Measurements from ENCODE around the gene AGBL1.

AGBL1 gene

GRCh38 chr15:86797135-86797534 is 717.5 kb downstream of the AGBL1 start:
- Mint-ChIP-seq H3K9me3 (no peaks in the 10 kb centered on the region), H3K27me3 (ENCODE audit: low read depth) (no peaks in the 10 kb centered on the region), H3K36me3 (ENCODE audit: low read depth) (no peaks in the 10 kb centered on the region), H3K4me1 (no peaks in the 10 kb centered on the region), H3K4me3 (no peak overlapping the region), H3K27ac (no peak overlapping the region)
- no peak for TF ChIP-seq CTCF (IDR thresholded peaks at IDR 0.05; ENCODE audit: unreplicated experiment in 3 of 3)

DNA sequence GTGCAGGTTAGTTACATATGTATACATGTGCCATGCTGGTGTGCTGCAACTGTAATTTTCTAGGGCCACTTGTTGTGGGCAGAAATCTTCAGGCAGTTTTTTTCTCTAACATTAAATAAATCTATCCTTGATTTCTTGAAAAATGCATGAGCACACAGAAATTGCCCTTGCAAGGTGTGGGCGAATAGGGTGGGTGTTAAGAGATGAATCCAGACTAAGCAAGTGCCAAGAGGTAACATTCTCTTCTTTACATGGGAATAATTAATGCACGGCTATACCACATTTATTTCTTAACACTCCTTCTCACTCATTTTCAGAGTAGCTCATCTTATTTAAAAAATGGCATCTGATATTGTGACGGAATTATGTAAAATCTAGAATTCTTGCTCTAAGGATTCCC is 719.6 kb downstream of the AGBL1 start:
- Mint-ChIP-seq H3K27ac (no peak overlapping the region), H3K9me3 (no peaks in the 10 kb centered on the region), H3K36me3 (ENCODE audit: low read depth) (no peaks in the 10 kb centered on the region), H3K4me1 (no peaks in the 10 kb centered on the region), H3K27me3 (ENCODE audit: low read depth) (peaks cover 5% of the 10 kb centered on the region), H3K4me3 (no peak overlapping the region)
- TF ChIP-seq CTCF (IDR thresholded peaks at IDR 0.05; ENCODE audit: unreplicated experiment in 3 of 3) = no peak

DNA sequence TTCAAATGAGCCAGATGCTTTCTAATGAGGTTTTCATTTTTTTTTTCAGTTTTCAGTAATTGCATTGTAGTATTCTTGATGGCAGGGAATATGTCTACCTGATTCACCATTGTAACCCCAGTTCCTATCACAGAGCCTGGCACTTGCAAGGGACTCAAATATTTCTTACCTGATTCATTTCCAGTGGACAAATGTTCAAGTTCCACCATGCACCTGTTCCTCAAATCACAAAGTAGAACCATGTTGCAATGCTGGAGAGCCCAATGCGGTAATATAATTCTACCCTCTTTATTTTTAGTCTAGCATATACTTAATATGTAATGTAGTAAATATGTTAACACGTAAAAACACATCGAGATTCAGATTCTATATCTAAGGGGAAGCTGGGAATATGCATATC is 722.6 kb downstream of the AGBL1 start:
- H3K4me1 Mint-ChIP-seq = no peaks in the 10 kb centered on the region
- no peaks in the 10 kb centered on the region for H3K9me3 Mint-ChIP-seq
- peaks cover 5% of the 10 kb centered on the region for H3K27me3 Mint-ChIP-seq (ENCODE audit: low read depth)
- H3K4me3 Mint-ChIP-seq = no peak overlapping the region
- no peak for TF ChIP-seq CTCF (IDR thresholded peaks at IDR 0.05; ENCODE audit: unreplicated experiment in 3 of 3)
- no peaks in the 10 kb centered on the region for H3K36me3 Mint-ChIP-seq (ENCODE audit: low read depth)
- H3K27ac Mint-ChIP-seq = no peak overlapping the region

- Mint-ChIP-seq H3K27me3 (ENCODE audit: low read depth) (peaks cover 5% of the 10 kb centered on the region), H3K9me3 (no peaks in the 10 kb centered on the region), H3K4me1 (no peaks in the 10 kb centered on the region), H3K36me3 (ENCODE audit: low read depth) (no peaks in the 10 kb centered on the region), H3K27ac (no peak overlapping the region), H3K4me3 (no peak overlapping the region)
- no peak for TF ChIP-seq CTCF (IDR thresholded peaks at IDR 0.05; ENCODE audit: unreplicated experiment in 3 of 3)
These were observed 724.7 kb downstream of the AGBL1 start for GRCh38 chr15:86804406-86804805.

DNA sequence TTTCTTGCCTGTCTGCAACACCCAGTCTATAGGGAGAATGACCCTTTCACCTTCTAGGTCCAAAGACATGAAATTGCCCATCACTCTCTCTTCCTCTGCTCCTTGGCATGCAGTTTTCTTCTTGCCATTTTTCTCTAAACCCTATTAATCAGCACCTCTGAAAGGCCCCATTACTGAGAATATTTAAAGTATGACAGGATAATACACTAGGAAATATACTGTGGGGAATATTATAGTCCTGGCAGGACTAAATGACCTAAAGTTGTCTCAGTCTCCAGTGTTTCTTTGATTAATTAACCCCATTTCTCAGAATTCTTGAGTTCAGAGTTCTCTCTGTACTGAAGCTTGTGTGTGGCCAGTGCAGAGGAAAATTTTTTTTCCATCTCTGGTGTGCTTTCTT is 730.7 kb downstream of the AGBL1 start:
- no peaks in the 10 kb centered on the region for H3K27me3 Mint-ChIP-seq (ENCODE audit: low read depth)
- H3K4me3 Mint-ChIP-seq = no peak overlapping the region
- H3K9me3 Mint-ChIP-seq = no peaks in the 10 kb centered on the region
- TF ChIP-seq CTCF (IDR thresholded peaks at IDR 0.05; ENCODE audit: unreplicated experiment in 3 of 3) = no peak
- no peaks in the 10 kb centered on the region for H3K36me3 Mint-ChIP-seq (ENCODE audit: low read depth)
- no peak overlapping the region for H3K27ac Mint-ChIP-seq
- H3K4me1 Mint-ChIP-seq = no peaks in the 10 kb centered on the region

- peaks cover under 1% of the 10 kb centered on the region for H3K9me3 Mint-ChIP-seq
- no peaks in the 10 kb centered on the region for H3K36me3 Mint-ChIP-seq (ENCODE audit: low read depth)
- no peak overlapping the region for H3K4me3 Mint-ChIP-seq
- peaks cover 4% of the 10 kb centered on the region for H3K27me3 Mint-ChIP-seq (ENCODE audit: low read depth)
- H3K4me1 Mint-ChIP-seq = no peaks in the 10 kb centered on the region
- H3K27ac Mint-ChIP-seq = no peak overlapping the region
- no peak for TF ChIP-seq CTCF (IDR thresholded peaks at IDR 0.05; ENCODE audit: unreplicated experiment in 3 of 3)
These were observed 734.2 kb downstream of the AGBL1 start for GRCh38 chr15:86813892-86814291.

Data from nephron (organoid).